DOHH2 (cell line): ENCODE measurements around the gene LAPTM5.

ENCODE experiments used
- H3F3A ChIP-seq: fragments of 200-600 bp; sonication (generic), shearing (Covaris generic); 2 replicates; pipeline ENCODE4 v1.6.0; 2016; ENCODE audit warnings: antibody characterized with exemption, mild to moderate bottlenecking; ENCODE audit not compliant: control insufficient read depth, insufficient read depth
- H3K27ac ChIP-seq: fragments of 200-600 bp; sonication (generic); 2 replicates; pipeline ENCODE4 v1.5.1; 2014; ENCODE audit warnings: low read depth, mild to moderate bottlenecking, low read length, moderate library complexity
- H3K27me3 ChIP-seq: fragments of 200-600 bp; sonication (generic); 2 replicates; pipeline ENCODE4 v1.6.1; 2014; ENCODE audit warnings: mild to moderate bottlenecking, low read length, mixed read lengths; ENCODE audit not compliant: control insufficient read depth
- H3K36me3 ChIP-seq: fragments of 200-600 bp; sonication (generic); 2 replicates; pipeline ENCODE4 v1.6.1; 2014; ENCODE audit warnings: mild to moderate bottlenecking, low read length, moderate library complexity, mixed read lengths; ENCODE audit not compliant: control insufficient read depth
- H3K4me1 ChIP-seq: fragments of 200-600 bp; sonication (generic); 2 replicates; pipeline ENCODE4 v1.6.1; 2014; ENCODE audit warnings: mild to moderate bottlenecking, low read length, mixed read lengths; ENCODE audit not compliant: control insufficient read depth
- H3K4me2 ChIP-seq: fragments of 200-600 bp; sonication (generic); 2 replicates; pipeline ENCODE4 v1.6.0; 2014; ENCODE audit warnings: mild to moderate bottlenecking, low read length, moderate library complexity
- H3K4me3 ChIP-seq: fragments of 200-600 bp; sonication (generic); 2 replicates; pipeline ENCODE4 v1.5.1; 2014; ENCODE audit warnings: mild to moderate bottlenecking, low read length, mixed read lengths
- H3K79me2 ChIP-seq: fragments of 200-600 bp; sonication (generic); 2 replicates; pipeline ENCODE4 v1.6.1; 2014; ENCODE audit warnings: mild to moderate bottlenecking, low read length, mixed read lengths; ENCODE audit not compliant: control insufficient read depth
- H3K9me2 ChIP-seq: fragments of 200-600 bp; sonication (generic); replicated peaks from 2 replicates; pipeline ENCODE4 v1.6.1; 2014; ENCODE audit warnings: mild to moderate bottlenecking, low read length, mixed read lengths; ENCODE audit not compliant: control insufficient read depth
- H3K9me3 ChIP-seq: fragments of 200-600 bp; sonication (generic); 2 replicates; pipeline ENCODE4 v1.6.1; 2014; ENCODE audit warnings: antibody characterized with exemption, low read length, mixed read lengths; ENCODE audit not compliant: control insufficient read depth, insufficient read depth
- H4K20me1 ChIP-seq: fragments of 200-600 bp; sonication (generic); 2 replicates; pipeline ENCODE4 v1.6.0; 2014; ENCODE audit warnings: low read depth, mild to moderate bottlenecking, antibody characterized with exemption, low read length, moderate library complexity; ENCODE audit not compliant: control insufficient read depth, insufficient read depth
- CTCF ChIP-seq: fragments of 200-600 bp; sonication (generic); IDR thresholded peaks from one replicate; pipeline ENCODE4 v1.5.1; 2014; ENCODE audit warnings: antibody characterized with exemption, mild to moderate bottlenecking, low read depth, low read length; ENCODE audit not compliant: poor library complexity, severe bottlenecking
- EZH2phosphoT487 ChIP-seq: fragments of 200-600 bp; sonication (generic); IDR thresholded peaks from 2 replicates; pipeline ENCODE4 v1.6.1; 2017; ENCODE audit warnings: borderline replicate concordance, mild to moderate bottlenecking, antibody characterized with exemption, low read length, moderate library complexity, mixed read lengths

Gene LAPTM5

GRCh38 chr1:30737357-30738039 is 20.1 kb downstream of the LAPTM5 start:
- peaks cover 36% of the 10 kb centered on the region for H4K20me1 ChIP-seq
- peaks cover 37% of the 10 kb centered on the region for H3K4me1 ChIP-seq
- H3K27ac ChIP-seq = no peak overlapping the region
- H3K36me3 ChIP-seq = peaks cover 99% of the 10 kb centered on the region
- H3K9me2 ChIP-seq = no peaks in the 10 kb centered on the region
- peaks cover 53% of the 10 kb centered on the region for H3F3A ChIP-seq
- H3K4me3 ChIP-seq = no peak overlapping the region
- H3K79me2 ChIP-seq = peaks cover 42% of the 10 kb centered on the region
- no peaks in the 10 kb centered on the region for H3K27me3 ChIP-seq
- H3K4me2 ChIP-seq = no peak overlapping the region
- no peak for TF ChIP-seq CTCF
- TF ChIP-seq EZH2phosphoT487 = no peak
- no peaks in the 10 kb centered on the region for H3K9me3 ChIP-seq

- peaks cover 56% of the 10 kb centered on the region for H3F3A ChIP-seq
- no peaks in the 10 kb centered on the region for H3K9me2 ChIP-seq
- H3K27me3 ChIP-seq = no peaks in the 10 kb centered on the region
- H3K9me3 ChIP-seq = no peaks in the 10 kb centered on the region
- TF ChIP-seq EZH2phosphoT487 (no peak), CTCF (no peak)
- no peak overlapping the region for H3K27ac ChIP-seq
- peaks cover 25% of the 10 kb centered on the region for H3K79me2 ChIP-seq
- peaks cover 22% of the 10 kb centered on the region for H4K20me1 ChIP-seq
- peaks cover 35% of the 10 kb centered on the region for H3K4me1 ChIP-seq
- no peak overlapping the region for H3K4me2 ChIP-seq
- peaks cover 84% of the 10 kb centered on the region for H3K36me3 ChIP-seq
- H3K4me3 ChIP-seq = no peak overlapping the region
These were observed 21.7 kb downstream of the LAPTM5 start for GRCh38 chr1:30735668-30736498.

GRCh38 chr1:30735124-30735523 is 22.4 kb downstream of the LAPTM5 start:
- no peak overlapping the region for H3K27ac ChIP-seq
- no peaks in the 10 kb centered on the region for H3K9me3 ChIP-seq
- no peaks in the 10 kb centered on the region for H3K9me2 ChIP-seq
- peaks cover 78% of the 10 kb centered on the region for H3K36me3 ChIP-seq
- TF ChIP-seq CTCF (no peak), EZH2phosphoT487 (no peak)
- H3K79me2 ChIP-seq = peaks cover 19% of the 10 kb centered on the region
- no peaks in the 10 kb centered on the region for H3K27me3 ChIP-seq
- no peak overlapping the region for H3K4me3 ChIP-seq
- peaks cover 37% of the 10 kb centered on the region for H3K4me1 ChIP-seq
- H4K20me1 ChIP-seq = peaks cover 17% of the 10 kb centered on the region
- no peak overlapping the region for H3K4me2 ChIP-seq
- H3F3A ChIP-seq = peaks cover 56% of the 10 kb centered on the region
